RCC 7860 (cell line): ENCODE measurements around the gene DNAI1.

ENCODE experiments used
- DNase-seq: peaks from one replicate; pipeline ENCODE4 v3.0.0-alpha.2; 2015; ENCODE audit warnings: low spot score
- FAIRE-seq: peaks from 2 replicates; lab custom pipeline; 2012; peaks lifted over from hg19 to GRCh38; lab: Jason Lieb, UNC

The DNAI1 gene

GRCh38 chr9:34485822-34486221 lies 27.2 kb downstream of the DNAI1 start:
- DNase-seq = no peak
- no peak for FAIRE-seq

- DNase-seq (no peak), FAIRE-seq (no peak)
These were observed 28.0 kb downstream of the DNAI1 start for GRCh38 chr9:34486572-34486971.

GRCh38 chr9:34490360-34490759 lies 31.8 kb downstream of the DNAI1 start:
- no peak for FAIRE-seq

GRCh38 chr9:34490760-34491159 lies 32.2 kb downstream of the DNAI1 start:
- no peak for FAIRE-seq
- no peak for DNase-seq

More at GRCh38 chr9:34490360-34490759, 31.8 kb downstream of the DNAI1 start:
- no peak for DNase-seq

GRCh38 chr9:34491596-34491995 lies 33.0 kb downstream of the DNAI1 start:
- FAIRE-seq (no peak), DNase-seq (no peak)

- DNase-seq (no peak), FAIRE-seq (no peak)
These were observed 33.4 kb downstream of the DNAI1 start for GRCh38 chr9:34492051-34492450.

GRCh38 chr9:34493972-34494535 lies 35.4 kb downstream of the DNAI1 start:
- no peak for FAIRE-seq
- DNase-seq = no peak

- FAIRE-seq = no peak
- no peak for DNase-seq
These were observed 37.6 kb downstream of the DNAI1 start for GRCh38 chr9:34496149-34496712.

GRCh38 chr9:34498553-34498952 lies 39.9 kb downstream of the DNAI1 start:
- DNase-seq (no peak), FAIRE-seq (no peak)

GRCh38 chr9:34499076-34499475 lies 40.5 kb downstream of the DNAI1 start:
- FAIRE-seq = no peak

GRCh38 chr9:34500623-34501267 lies 42.1 kb downstream of the DNAI1 start:
- DNase-seq (peak; percentile 28), FAIRE-seq (no peak)

More at GRCh38 chr9:34499076-34499475, 40.5 kb downstream of the DNAI1 start:
- no peak for DNase-seq

- FAIRE-seq = no peak
These were observed 42.8 kb downstream of the DNAI1 start for GRCh38 chr9:34501372-34501771.

GRCh38 chr9:34501889-34502425 lies 43.4 kb downstream of the DNAI1 start:
- DNase-seq (no peak), FAIRE-seq (no peak)

More at GRCh38 chr9:34501372-34501771, 42.8 kb downstream of the DNAI1 start:
- DNase-seq = no peak

GRCh38 chr9:34502471-34502870 lies 43.9 kb downstream of the DNAI1 start:
- FAIRE-seq (no peak), DNase-seq (no peak)

- DNase-seq = no peak
- FAIRE-seq = no peak
These were observed 44.3 kb downstream of the DNAI1 start for GRCh38 chr9:34502891-34503290.

GRCh38 chr9:34503406-34503805 lies 44.8 kb downstream of the DNAI1 start:
- no peak for DNase-seq
- FAIRE-seq = no peak

GRCh38 chr9:34505370-34506120 lies 46.9 kb downstream of the DNAI1 start:
- FAIRE-seq (no peak), DNase-seq (no peak)

GRCh38 chr9:34506623-34507022 lies 48.0 kb downstream of the DNAI1 start:
- FAIRE-seq (no peak), DNase-seq (no peak)

- FAIRE-seq (no peak), DNase-seq (no peak)
These were observed 49.0 kb downstream of the DNAI1 start for GRCh38 chr9:34507556-34507955.

GRCh38 chr9:34507966-34508365 lies 49.4 kb downstream of the DNAI1 start:
- FAIRE-seq (no peak), DNase-seq (no peak)

GRCh38 chr9:34508463-34508862 lies 49.9 kb downstream of the DNAI1 start:
- DNase-seq (no peak), FAIRE-seq (no peak)
